Measurements from ENCODE around the gene CCDC68.

The CCDC68 gene

GRCh38 chr18:54914816-54915215, 44.4 kb downstream of the CCDC68 start:
- DNase-seq: no peak

- DNase-seq: peak; percentile 4
Measured at GRCh38 chr18:54911551-54911950, 47.7 kb downstream of the CCDC68 start.

GRCh38 chr18:54910161-54910919, 48.9 kb downstream of the CCDC68 start:
- no peak for DNase-seq

DNA sequence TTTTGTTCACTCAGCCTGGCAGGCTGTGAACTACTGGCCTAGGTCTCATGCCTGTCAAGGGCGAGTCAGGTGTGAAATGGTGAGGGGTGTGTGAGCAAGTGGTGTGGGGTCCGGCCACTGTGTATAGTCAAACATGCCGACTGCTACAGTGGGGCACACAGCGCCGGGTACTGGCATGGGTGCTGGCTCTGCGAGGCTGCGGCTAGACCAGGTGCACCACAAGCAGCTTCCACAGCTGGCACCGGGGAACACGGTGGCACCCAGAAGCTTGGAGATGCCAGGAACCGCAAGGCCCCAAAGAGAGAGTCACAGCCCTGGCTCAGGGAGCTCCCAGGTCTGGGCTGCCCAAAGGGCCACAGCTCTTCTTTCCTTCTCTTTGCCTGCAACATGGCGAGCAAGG, 49.7 kb downstream of the CCDC68 start:
- DNase-seq: no peak

- DNase-seq: no peak
Measured at GRCh38 chr18:54906331-54907185, 52.7 kb downstream of the CCDC68 start.

DNA sequence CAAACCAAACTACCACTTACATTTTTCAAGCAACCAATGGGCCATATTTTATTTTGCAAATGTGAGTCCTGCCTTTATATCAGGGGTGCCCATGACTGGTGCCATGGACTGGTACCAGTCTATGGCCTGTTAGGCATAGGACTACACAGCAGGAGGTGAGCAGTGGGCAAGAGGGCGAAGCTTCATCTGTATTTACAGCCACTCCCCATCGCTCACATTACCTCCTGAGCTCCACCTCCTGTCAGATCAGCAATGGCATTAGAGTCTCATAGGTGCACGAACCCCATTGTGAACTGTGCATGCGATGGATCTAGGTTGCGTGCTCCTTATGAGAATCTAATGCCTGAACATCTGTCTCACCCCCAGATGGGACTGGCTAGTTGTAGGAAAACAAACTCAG, 53.6 kb downstream of the CCDC68 start:
- DNase-seq: no peak

DNA sequence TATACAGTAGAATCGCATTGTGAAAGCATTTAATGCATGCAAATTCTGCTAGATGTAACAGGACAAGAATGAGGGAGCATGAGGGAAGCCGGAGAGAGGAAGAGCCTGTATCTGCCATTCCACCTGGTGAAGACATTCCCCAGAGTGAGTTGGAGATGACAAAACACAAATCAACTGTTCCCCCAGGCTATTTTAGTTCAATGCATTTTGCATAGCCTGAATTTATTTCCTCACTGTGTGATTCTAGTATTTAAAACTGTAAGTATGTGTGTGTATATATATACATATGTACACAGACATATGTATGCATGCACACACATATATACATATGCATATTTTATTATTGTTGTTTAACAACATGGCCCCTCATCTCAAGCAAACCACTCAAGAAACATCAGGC, 54.7 kb downstream of the CCDC68 start:
- no peak for DNase-seq

DNA sequence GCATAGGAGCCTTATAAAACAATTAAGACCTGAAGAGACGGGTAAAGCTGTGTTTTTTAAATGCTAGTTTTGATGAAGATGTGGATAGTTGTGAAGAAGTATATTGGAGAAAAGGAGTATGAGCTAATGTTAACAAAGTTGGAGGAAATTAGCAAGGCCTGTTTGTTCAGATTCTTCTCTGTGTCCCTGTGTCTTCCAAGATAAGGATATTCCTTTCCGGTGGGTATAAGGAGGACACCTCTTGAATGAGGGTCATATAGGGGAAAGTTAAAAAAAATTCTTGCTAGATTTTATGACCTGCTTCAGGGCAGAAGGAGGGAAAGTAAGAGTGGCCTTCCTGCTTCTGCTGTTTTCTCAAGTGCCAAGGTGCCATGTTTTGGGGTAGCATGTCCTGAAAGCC, 59.0 kb downstream of the CCDC68 start:
- no peak for DNase-seq

DNA sequence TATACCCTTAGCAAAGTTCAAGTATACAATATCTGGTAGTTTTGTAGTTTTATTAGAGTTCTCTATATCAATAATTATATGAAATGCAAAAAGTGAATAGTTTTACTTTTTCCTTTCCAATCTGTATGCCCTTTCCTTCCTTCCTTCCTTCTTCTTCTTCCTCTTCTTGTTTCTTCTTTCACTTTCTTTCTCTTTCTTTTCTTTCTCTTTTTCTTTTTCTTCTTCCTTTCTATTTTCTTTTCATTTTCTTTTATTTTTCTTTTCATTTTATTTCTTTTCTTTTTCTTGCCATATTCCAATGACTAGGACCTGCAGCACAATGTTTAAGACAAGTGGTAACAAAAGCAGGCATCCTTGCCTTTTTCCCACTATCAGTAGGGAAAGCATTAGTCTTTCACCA, 59.8 kb downstream of the CCDC68 start:
- DNase-seq: no peak

GRCh38 chr18:54888933-54889332, 70.3 kb downstream of the CCDC68 start:
- DNase-seq: no peak

- DNase-seq: no peak
Measured at GRCh38 chr18:54888378-54888777, 70.9 kb downstream of the CCDC68 start.

DNA sequence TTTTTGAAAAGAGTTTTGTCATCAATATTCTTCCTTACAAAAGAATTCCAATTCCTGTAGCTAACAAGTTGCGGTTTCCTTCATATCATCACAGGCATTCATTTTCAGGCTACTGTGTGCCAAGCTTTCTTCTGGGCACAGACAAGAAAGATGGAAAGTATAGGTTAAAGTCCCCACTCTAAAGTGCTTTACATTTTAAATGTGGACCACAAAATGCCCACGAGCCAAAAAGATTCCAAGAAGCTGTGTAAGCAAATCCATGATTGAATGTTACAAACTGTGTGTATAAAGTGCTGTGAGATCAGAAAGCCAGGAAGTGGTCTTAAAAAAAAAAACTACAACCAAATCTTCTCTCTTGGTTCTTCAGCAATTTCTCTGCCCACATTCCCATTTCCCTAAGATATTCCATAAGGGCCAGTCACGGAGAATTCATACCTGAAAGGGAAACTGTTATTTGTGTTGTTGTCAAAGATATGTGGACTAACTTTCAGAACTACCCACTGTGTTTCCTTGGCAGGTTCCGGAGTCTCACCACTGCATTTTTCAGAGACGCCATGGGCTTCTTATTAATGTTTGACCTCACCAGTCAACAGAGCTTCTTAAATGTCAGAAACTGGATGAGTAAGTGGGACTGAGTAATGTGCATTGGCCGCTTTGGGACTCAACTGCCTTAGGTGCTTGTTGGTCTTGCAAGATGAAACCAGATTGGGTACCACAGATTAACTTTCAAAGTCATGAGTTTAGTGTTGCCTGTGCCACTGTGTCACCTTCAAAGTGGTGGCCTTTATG, 75.3 kb downstream of the CCDC68 start:
- DNase-seq: no peak

GRCh38 chr18:54882318-54882717, 76.9 kb downstream of the CCDC68 start:
- no peak for DNase-seq

GRCh38 chr18:54881229-54881768, 78.0 kb downstream of the CCDC68 start:
- DNase-seq: no peak

DNA sequence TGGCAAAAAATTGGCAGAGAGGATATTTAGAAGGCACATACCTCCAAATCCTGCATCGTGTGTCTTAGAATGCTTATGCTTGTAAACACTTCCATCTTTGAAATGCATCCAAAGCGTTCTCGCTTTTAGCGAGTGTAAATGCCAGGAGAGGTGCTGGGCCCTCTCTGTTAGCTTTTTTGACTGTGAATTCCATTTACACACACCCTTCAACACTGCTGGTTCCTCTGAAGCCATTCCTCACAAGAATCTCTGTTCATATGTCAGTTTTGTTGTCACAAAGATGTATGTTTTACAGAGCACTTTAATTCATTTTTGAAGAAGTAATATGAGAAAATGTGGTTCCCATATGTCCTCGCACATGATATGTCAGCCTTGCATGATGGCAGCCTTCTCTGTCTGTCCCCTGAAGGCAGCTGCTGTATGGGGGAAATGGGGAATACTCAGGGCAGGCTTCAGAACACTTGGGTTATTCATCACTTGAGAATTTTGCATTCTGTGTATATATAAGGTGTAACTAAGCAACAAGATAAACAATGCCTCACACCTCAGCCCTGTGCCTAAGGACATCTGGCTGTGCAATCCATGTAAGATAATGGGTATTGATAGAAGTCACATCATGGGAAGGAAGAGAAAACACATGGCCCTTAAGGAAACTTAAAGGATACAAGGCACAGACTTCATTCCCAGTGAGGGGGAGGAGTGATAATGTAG, 78.7 kb downstream of the CCDC68 start:
- peak; percentile 23 for DNase-seq

- DNase-seq: no peak
Measured at GRCh38 chr18:54879691-54880090, 79.6 kb downstream of the CCDC68 start.

DNA sequence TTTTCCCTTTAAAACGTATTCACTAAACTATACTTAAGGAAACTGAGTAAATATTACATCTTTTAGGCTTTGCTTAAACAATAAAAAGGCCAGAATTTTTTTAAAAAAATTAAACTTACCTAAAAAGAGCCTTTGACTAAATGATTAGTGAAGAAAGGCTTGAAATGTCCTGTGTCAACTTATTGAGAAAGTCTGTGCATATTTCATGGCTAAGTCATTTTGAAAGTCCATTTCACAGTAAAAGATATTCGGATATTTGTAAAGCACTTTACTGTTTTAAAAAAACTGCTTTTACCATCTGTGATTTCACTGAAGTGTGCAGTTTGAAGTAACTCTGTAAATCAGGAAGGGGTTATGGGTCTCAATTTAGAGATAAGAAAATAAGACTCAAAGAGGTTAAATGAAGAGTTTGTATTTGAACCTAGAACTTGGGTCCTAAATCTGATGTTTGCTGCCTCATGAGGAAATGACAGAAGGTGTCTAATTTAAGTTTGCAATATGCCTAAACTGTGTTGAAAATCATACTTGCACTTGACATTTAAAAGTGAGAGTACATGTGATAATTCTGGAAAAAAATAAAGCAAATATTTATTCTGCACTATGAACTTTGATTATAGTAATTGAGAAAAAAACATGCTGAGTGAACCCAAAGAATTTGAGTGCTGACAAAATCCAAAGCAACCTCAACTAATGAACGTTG, 80.5 kb downstream of the CCDC68 start:
- DNase-seq: no peak

DNA sequence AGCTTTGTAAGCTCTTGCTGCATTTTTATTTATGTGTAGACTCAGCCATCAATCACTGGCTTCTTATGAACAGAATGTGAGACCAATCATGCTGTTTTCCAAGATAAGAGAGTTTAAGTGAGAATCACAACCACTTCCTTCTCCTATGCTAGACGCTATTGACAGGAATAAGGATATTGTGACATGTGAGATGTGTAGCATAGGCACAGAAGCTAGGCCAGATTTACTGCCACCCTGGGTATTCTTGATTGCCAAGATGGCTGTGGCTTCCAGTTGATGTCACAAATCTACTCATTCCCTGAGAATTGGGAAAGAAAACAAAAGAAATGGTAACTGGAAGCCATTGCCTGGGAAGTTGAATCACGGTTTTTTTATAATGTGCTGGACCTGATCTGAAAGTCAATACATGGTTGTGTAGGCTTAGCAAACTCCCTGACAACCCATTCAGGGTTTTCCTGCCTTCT, 81.1 kb downstream of the CCDC68 start:
- no peak for DNase-seq

GRCh38 chr18:54877076-54877475, 82.2 kb downstream of the CCDC68 start:
- DNase-seq: no peak

DNA sequence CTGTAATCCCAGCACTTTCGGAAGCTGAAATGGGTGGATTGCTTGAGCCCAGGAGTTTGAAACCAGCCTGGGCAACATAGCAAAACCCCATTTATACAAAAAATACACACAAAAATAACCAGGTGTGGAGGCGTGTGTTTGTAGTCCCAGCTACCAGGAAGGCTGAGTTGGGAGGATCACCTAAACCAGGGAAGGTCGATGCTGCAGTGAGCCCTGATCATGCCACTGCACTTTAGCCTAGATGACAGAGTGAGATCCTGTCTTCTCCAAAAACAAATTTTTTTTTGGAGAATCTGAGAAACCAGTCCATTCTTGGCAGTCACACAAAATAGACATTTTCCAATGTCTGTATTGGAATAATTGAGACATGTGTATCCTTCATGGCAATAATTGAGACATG, 84.2 kb downstream of the CCDC68 start:
- no peak for DNase-seq

DNA sequence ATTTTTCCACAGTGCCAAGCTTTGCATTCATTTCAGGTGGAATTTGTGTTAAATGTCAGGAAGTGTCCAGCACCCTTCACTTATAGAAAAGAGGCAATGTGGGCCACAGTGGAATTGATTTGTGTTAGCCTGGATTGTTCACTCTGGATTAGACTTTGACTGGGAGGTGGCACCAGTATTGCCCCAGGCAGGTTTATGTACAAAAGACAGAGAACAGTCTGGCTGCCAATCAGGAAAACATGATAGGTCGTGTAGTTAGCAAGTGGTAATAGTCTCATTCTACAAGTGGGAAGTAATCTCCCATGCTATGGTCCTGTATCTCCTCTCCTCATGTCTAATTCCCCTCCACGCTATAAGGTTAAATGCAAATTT, 85.4 kb downstream of the CCDC68 start:
- no peak for DNase-seq

DNA sequence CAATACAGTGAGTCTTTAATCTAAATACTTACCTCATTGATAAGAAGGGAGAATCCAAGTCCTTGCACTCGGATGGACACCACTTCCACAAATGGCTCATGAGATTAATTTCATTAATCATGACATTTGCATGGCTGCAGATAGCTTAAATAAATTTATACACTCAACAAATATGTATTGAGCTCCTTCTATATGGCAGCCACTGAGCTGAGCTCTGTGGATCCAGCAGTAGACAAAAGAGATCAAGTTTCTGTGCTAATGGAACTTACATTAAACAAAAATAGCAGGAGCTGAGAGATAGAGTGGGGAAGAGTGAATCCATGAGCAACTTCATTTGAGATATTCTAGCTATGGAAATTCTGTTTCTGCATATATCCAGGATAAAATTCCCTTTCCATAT, 86.6 kb downstream of the CCDC68 start:
- DNase-seq: no peak
